Stimulated activated CD4-positive, alpha-beta T cell treated with anti-CD3 and anti-CD28 coated beads, Interleukin-1b, Interleukin-23, amount 100 ng/mL, for 48 hours (primary cell): ENCODE results near the gene GPER1.
"Not testable (repeated sequence)": the region's sequence is repeated elsewhere in the genome, so short reads cannot be mapped to it uniquely, and the experiment has no call there.

Source experiments
- DNase-seq: peaks from one replicate; pipeline ENCODE4 v3.0.0-alpha.2; 2020

The GPER1 gene

GRCh38 chr7:1087952-1088920 lies at the start of gene GPER1:
GPER1 (plus strand) TSS chr7:1088113; CDS start chr7:1091729, 3,616 bp downstream.
- DNase-seq, result no peak

DNA sequence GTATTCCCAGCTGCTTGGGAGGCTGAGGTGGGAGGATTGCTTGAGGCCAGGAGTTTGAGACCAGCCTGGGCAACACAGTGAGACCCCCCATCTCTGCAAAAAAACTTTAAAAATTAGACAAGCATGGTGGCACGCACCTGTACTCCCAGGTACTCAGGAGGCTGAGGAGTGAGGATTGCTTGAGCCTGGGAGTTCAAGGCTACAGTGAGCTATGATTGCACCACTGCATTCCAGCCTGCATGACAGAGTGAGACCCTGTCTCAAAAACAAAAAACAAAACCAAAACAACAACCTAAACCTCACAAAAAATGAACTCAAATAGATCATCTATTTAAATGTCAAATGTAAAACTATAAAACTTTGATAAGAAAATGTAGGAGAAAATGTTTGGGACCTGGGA lies 47.7 kb upstream of the GPER1 start:
- not testable (repeated sequence) for DNase-seq

GRCh38 chr7:1040790-1041189 lies 47.1 kb upstream of the GPER1 start:
- no peak for DNase-seq

DNA sequence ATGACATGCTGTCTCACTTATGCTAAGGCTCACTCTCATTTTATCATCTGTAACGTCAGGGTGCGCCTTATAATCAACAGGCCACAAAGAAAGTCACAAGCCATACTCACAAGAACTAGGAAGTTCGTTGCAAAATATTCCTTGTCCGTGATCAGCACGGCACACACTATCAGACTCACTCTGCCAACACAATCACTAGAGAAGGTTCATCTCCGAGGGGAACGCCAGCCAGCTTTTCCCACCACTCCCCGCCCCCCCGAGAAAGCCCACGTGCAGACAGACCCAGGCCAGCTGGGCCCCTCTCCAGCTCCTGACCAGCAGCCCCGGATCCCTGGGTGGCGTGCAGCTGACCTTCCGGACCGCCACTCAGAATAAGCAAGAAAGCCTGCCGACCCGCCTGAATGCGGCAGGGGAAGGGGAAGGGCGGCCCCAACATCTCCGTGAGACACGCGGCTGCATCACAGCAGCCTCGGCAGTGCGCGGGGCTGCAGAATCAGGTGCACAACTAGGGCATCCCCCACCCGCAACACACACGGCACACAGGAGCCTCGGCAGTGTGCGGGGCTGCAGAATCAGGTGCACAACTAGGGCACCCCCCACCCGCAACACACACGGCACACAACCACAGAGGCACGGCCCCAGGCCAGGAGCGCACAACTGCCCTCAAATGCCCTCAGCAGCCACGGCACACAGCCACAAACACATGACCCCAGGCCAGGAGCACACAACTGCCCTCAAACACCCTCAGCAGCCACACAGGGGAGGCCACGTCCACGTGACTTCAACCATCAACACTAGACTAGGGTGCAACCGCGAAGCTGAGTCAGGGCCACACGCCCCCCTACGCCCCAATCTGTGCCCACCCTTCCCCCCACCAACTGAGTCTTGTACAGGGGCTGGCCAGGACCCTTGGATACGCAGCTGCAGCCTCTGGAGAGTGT lies 46.1 kb upstream of the GPER1 start:
- DNase-seq, result no peak

DNA sequence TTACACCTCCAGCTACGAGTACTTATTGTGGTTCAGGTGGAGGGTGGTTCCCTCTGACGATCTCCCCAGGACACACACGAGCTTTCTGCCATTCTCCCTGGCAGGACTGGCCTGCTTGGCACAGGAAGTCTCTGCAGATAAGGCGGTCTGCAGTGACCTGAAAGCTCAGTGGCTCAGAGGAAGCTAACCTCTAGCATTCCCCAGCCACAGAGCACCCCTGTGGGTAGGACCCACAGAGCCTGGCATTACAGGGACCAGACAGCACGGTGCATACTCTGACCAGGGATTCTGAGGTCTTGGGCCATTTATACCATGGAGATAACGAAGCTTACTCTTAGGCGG lies 45.5 kb upstream of the GPER1 start:
- no peak for DNase-seq

DNA sequence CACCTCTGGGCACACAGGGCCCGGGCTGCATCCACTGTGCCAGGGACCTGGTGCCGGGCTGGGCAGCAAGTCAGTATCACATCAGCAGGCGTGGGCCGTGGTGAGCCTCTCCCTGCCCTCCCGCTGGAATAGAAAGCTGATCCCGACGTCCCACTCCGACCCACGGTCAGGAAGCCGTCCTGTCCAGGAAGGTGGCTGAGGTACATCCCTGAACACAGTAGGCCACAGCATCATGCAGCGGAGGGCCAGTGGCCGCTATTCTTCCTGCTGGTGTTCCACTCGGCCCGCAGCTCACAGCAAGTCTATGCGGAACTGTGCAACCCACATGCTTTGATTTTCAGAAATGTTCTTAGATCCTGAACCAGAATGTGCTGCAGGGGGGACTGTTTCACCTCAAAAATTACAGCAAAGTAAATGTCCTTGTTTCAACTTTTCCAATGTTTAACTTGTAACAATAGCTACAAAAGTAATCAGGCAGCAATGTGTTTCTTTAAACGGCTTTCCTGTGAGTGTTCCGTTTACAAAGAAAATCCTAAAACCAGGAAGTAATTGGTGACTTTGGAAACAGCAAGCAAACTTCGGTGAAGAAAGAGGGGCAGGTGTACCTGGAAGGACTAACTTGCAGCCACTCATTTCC lies 44.2 kb upstream of the GPER1 start:
- no peak for DNase-seq

DNA sequence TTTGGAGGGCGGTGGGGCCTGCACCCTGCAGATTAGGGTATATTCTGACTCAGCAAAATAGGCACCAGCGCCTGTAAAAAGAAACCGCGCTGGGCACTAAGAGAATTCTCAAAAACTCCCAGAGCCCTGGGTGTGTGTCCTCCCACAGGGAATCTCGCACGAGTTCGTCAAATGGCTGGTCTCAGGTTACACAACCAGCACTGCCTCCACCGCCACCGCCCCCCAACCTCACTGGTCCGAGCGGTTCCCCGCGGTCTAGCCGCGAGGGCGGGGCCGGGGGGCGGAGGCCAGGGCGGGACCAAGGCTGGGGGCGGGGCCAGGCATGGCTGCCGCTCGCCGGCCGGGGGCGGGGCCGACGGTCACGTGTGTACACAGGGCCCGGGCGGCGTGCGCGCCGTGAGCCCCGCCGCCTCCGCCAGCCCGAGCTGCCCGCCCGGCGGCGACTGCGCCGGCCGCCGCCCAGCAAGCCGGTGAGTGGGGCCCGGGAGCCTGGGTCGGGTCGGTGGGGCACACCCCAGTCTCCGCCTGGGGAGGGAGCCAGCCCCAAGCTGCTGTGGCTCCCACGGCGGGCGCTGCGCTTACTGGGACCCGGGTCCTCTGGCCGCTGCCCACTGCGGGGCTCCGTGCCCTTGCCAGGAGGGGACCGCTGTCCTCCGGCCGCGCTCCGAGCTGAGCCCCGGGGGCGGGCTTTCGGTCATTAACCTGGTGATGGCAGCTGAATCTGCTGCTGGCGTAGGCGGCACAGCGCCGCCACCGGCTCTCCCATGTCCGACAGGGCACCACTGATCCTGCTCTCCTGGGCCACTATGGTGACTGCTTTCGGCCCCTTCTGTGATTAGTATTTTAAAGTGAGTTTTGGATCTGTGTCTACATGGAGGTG lies 43.5 kb upstream of the GPER1 start, which contains the start of gene GPR146:
Gene GPR146, plus strand, starts transcription at position 358 of the 880 bp plus-strand sequence. CDS start 12,970 bp downstream, outside the sequence.
- peak; percentile 89 for DNase-seq

DNA sequence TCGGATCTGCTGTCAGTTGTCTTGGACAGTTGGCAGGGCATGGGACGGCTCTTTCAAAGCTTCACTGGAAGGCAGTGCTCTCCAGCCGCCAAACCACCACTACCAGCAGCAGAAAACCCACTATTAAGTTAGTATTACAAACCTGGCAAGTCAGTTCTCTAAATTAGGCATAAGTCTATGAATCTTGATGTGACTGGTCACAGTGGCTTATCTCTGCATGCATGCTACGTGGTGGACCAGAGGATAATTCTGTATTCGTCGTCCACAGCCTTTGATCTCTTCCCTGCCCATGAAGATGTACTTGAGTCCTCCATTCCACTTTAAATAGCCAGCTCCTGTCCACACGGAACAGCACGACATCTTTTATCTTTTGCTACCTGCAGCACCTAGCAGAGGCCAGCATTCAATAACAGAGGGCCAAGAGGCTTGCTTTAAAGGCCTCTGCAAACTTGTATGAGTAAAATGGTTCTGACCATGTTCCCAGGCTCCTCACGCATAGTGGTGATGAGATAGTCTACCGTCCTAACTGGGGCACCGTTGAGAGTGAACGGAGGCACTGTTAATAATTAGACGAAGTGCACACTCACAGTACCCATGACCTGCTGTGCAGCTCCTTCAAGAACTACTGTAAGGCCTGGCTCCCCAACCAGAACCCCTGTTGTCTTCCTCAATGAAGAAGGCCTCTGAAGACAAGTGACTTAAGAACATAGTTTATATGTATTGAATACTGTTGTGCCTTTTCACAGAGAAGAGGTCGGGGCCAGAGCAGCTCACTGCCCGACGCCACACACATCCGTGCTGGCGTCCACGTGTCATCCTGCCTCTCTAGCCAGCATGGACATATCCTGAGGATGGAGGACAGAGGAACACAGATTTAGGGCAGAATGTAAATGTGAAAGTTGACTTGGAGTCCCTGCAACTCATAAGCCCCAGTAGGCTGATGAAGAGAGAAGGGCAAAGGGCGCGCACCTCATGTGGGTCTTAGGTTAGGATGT lies 42.5 kb upstream of the GPER1 start:
- DNase-seq, result no peak

- no peak for DNase-seq
Observed at GRCh38 chr7:1046722-1047679, 40.9 kb upstream of the GPER1 start.

- no peak for DNase-seq
Observed at GRCh38 chr7:1049006-1049741, 38.7 kb upstream of the GPER1 start.

GRCh38 chr7:1049801-1050200 lies 38.1 kb upstream of the GPER1 start:
- no peak for DNase-seq

- no peak for DNase-seq
Observed at GRCh38 chr7:1050254-1050906, 37.5 kb upstream of the GPER1 start.

DNA sequence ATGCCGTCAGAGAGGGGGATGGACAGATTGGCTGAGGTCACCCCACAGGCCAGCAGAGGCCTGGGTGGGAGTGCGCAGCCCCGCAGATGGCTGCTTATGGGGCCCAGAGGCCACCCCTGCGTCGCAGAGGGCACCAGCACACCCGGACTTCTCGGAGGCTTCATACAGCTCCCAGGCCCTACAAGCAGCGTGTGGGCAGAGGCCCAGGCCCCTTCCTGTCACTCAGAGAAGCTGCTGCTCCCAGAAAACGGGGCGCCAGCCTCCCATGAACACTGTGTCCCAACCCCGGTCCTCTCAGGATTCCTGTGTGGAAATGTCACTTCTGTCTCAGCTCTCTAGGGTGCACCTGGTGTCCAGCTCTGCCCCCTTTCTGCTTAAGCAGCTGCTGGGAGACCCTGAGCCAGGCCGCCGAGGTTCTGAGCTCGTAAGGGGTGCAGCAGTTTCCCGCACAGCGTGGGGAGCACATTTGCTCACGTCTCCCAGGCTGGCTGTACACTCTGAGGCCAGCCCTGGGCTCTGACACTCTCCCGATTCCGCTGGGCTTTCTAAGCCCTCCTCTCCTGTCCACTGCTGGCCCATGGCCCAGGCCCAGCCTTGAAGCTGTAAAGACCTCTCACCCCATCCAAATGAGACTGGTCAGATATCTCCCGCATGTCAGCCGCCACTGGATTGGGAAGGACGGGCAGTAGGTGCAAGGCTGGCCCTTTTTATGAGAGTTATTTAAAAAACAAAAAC lies 36.8 kb upstream of the GPER1 start:
- no peak for DNase-seq

- no peak for DNase-seq
Observed at GRCh38 chr7:1052031-1052818, 35.7 kb upstream of the GPER1 start.

DNA sequence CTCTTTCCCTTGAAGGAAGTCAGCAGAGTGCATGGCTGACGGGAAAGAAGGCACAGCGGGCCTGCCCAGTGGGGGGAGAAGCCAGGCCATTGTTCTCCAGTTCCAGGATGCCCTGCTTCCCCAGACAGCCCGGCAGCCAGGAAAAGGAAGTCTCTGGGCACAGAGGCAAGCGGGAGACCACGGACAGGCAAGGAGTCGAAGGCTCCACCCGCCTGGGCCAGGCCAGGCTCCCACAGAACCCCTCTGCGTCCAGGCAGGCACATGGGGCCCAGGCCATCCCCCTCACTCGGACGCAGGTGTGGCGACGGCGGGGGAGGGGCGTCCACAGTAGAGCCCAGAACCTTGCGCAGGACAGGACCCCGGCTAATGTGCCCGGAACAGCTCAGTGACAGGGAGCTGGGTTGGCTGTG lies 34.9 kb upstream of the GPER1 start:
- DNase-seq, result no peak

DNA sequence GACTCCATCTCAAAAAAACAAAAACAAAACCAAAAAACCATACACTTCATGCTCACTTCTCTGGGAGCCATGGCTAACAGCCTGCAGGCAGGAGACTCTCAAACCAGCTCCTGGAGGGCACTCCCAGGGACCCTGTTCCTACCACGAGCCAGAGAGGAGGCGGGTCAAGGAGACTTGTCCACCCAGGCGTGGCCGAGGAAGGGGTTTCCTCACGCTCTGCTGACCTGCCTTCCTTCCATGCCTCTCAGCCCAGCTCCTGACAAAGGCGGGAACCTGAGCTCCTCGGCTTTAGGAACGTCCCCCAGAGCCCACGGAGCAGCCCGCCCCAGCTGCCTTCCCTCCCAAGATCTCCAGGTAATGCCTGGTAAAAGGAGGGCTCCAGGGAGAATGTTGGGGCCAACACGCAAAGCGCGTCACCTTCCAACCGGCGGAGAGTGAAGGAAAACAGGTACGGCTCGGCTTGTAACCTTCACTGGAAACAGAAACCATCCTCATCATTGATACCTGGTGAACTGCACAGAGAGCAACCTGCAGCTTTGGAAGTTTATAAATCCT lies 34.0 kb upstream of the GPER1 start:
- DNase-seq, result no peak
